HCT116 (cell line): Measurements from ENCODE around the gene CCDC40. TPM values are rescaled to one million over a fixed set of nuclear protein-coding genes. Genes with fewer than 3 reads are reported as not detected.

ENCODE experiments used
- ATAC-seq: fragments of 200-7000 bp; cut with Tn5 transposase; 2 replicates; pipeline ENCODE4 v1.9.1; 2020; ENCODE audit warnings: mild to moderate bottlenecking, moderate library complexity
- BruUV-seq: library from RNA; stranded (reverse); fragments of 400-500 nt; replicated peaks from 2 replicates; lab custom pipeline; 2021; lab: Mats Ljungman, UMichigan
- CTCF ChIA-PET: fragments of 300-600 bp; sonication (Branson Sonifier 250); formaldehyde crosslinking; loops from one replicate; lab custom pipeline; 2021; ENCODE audit warnings: antibody characterized with exemption; lab: Charles Lee
- POLR2A ChIA-PET: fragments of 300-600, 350-600 bp; sonication (Branson Sonifier 250); formaldehyde crosslinking; loops from one replicate; lab custom pipeline; 2021; ENCODE audit warnings: antibody characterized with exemption; lab: Charles Lee
- RAD21 ChIA-PET, 2 experiments: fragments of 300-600 bp; sonication (Branson Sonifier 250); formaldehyde crosslinking; loops; one replicate each; lab custom pipeline; 2023; ENCODE audit warnings: low total read pairs in 2 of 2; ENCODE audit not compliant: uncharacterized antibody in 2 of 2, unreplicated experiment in 2 of 2, low non-redundant PET in 1 of 2; lab: Charles Lee
- DNase-seq: peaks from one replicate; pipeline ENCODE4 v3.0.0-alpha.2; 2010; ENCODE audit warnings: low read depth, low spot score
- H2AFZ ChIP-seq: fragments of 200-600 bp; shearing (Covaris generic), sonication (generic); 2 replicates; pipeline ENCODE4 v1.6.1; 2017; ENCODE audit warnings: low read depth, mixed run types, mixed read lengths, antibody characterized with exemption, low read length; ENCODE audit not compliant: poor library complexity, severe bottlenecking
- H3K27ac ChIP-seq: 2 replicates; pipeline ENCODE4 v1.5.1; 2012; ENCODE audit warnings: low read depth, low read length
- H3K27me3 ChIP-seq: fragments of 200-600 bp; sonication (generic); 2 replicates; pipeline ENCODE4 v1.6.1; 2016; ENCODE audit warnings: mixed run types, low read length, mixed read lengths; ENCODE audit not compliant: insufficient read depth
- H3K36me3 ChIP-seq, 2 experiments: fragments of 200-500 bp in 1 of 2; fragments of 200-600 bp in 1 of 2; sonication (Bioruptor generic) in 1 of 2; sonication (generic) in 1 of 2; 2 replicates each; pipeline versions ENCODE4 v1.5.1 to v1.6.1; 2014 to 2016; ENCODE audit warnings: low read length in 2 of 2, inconsistent platforms in 1 of 2, mixed read lengths in 1 of 2, mixed run types in 1 of 2; ENCODE audit not compliant: insufficient read depth in 2 of 2, control insufficient read depth in 1 of 2
- H3K4me1 ChIP-seq, 2 experiments: fragments of 200-600 bp in 1 of 2; sonication (generic) in 1 of 2; 2 replicates each; pipeline versions ENCODE4 v1.5.1 to v1.6.1; 2012 to 2017; ENCODE audit warnings: low read length in 2 of 2, inconsistent platforms in 1 of 2, mild to moderate bottlenecking in 1 of 2, mixed read lengths in 1 of 2, mixed run types in 1 of 2, moderate library complexity in 1 of 2; ENCODE audit not compliant: insufficient read depth in 2 of 2, control insufficient read depth in 1 of 2
- H3K4me2 ChIP-seq: fragments of 200-600 bp; sonication (generic); 2 replicates; pipeline ENCODE4 v1.6.1; 2017; ENCODE audit warnings: mixed run types, low read length, mixed read lengths
- H3K4me3 ChIP-seq, 2 experiments: fragments of 200-600 bp in 1 of 2; sonication (generic) in 1 of 2; replicated peaks in 1 of 2; 2 replicates each; pipeline ENCODE4 v1.5.1; 2011 to 2016; ENCODE audit warnings: low read length in 2 of 2, control low read depth in 1 of 2, low read depth in 1 of 2, mild to moderate bottlenecking in 1 of 2, mixed read lengths in 1 of 2, mixed run types in 1 of 2
- H3K79me2 ChIP-seq: fragments of 200-600 bp; sonication (generic); 2 replicates; pipeline ENCODE4 v1.6.1; 2017; ENCODE audit warnings: mild to moderate bottlenecking, mixed run types, low read length, moderate library complexity, mixed read lengths; ENCODE audit not compliant: insufficient read depth
- H3K9ac ChIP-seq: fragments of 200-600 bp; sonication (generic); 2 replicates; pipeline ENCODE4 v1.6.1; 2016; ENCODE audit warnings: low read length, mixed read lengths
- H3K9me2 ChIP-seq: fragments of 200-600 bp; sonication (generic), shearing (Covaris generic); 2 replicates; pipeline ENCODE4 v1.6.1; 2017; ENCODE audit warnings: mixed run types, mild to moderate bottlenecking, moderate library complexity; ENCODE audit not compliant: insufficient read depth
- H3K9me3 ChIP-seq, 2 experiments: fragments of 200-500 bp in 1 of 2; fragments of 200-600 bp in 1 of 2; sonication (Bioruptor generic) in 1 of 2; sonication (generic) in 1 of 2; 2 replicates each; pipeline ENCODE4 v1.6.1; 2014 to 2017; ENCODE audit warnings: low read length in 2 of 2, mixed read lengths in 2 of 2, inconsistent platforms in 1 of 2, low read depth in 1 of 2, mild to moderate bottlenecking in 1 of 2, mixed run types in 1 of 2, moderate library complexity in 1 of 2; ENCODE audit not compliant: control insufficient read depth in 1 of 2, insufficient read depth in 1 of 2
- H4K20me1 ChIP-seq: fragments of 200-600 bp; sonication (generic), shearing (Covaris generic); 2 replicates; pipeline ENCODE4 v1.6.1; 2017; ENCODE audit warnings: mixed run types, mild to moderate bottlenecking, moderate library complexity; ENCODE audit not compliant: insufficient read depth
- ATF3 ChIP-seq: IDR thresholded peaks from 2 replicates; pipeline ENCODE4 v1.6.1; 2012
- CBX3 ChIP-seq: IDR thresholded peaks from 2 replicates; pipeline ENCODE4 v1.6.1; 2012; ENCODE audit warnings: low read depth
- CEBPB ChIP-seq: IDR thresholded peaks from 2 replicates; pipeline ENCODE4 v1.6.1; 2012; ENCODE audit warnings: low read depth
- CTCF ChIP-seq, 3 experiments: fragments of 200-600 bp in 1 of 3; sonication (generic) in 1 of 3; IDR thresholded peaks in 2 of 3; conservative IDR thresholded peaks in 1 of 3; 2 replicates each; pipeline ENCODE4 v1.5.1; 2012 to 2017; ENCODE audit warnings: low read depth in 2 of 3, low read length in 2 of 3, antibody characterized with exemption in 1 of 3, borderline replicate concordance in 1 of 3, control low read depth in 1 of 3, mild to moderate bottlenecking in 1 of 3, mixed read lengths in 1 of 3, mixed run types in 1 of 3, moderate library complexity in 1 of 3; ENCODE audit not compliant: insufficient read depth in 1 of 3
- EGR1 ChIP-seq: IDR thresholded peaks from 2 replicates; pipeline ENCODE4 v1.6.1; 2012; ENCODE audit warnings: low read depth
- ELF1 ChIP-seq: IDR thresholded peaks from 2 replicates; pipeline ENCODE4 v1.6.1; 2012; ENCODE audit warnings: low read depth, borderline replicate concordance
- EZH2 ChIP-seq: fragments of 200-600 bp; sonication (generic); IDR thresholded peaks from 2 replicates; pipeline ENCODE4 v1.6.1; 2017; ENCODE audit warnings: antibody characterized with exemption, mixed run types
- EZH2phosphoT487 ChIP-seq: fragments of 200-600 bp; IDR thresholded peaks from 2 replicates; pipeline ENCODE4 v1.6.1; 2018; ENCODE audit warnings: antibody characterized with exemption, borderline replicate concordance
- JUND ChIP-seq: IDR thresholded peaks from 2 replicates; pipeline ENCODE4 v1.6.1; 2012
- POLR2A ChIP-seq: IDR thresholded peaks from 2 replicates; pipeline ENCODE4 v1.7.0; 2011; ENCODE audit warnings: borderline replicate concordance; ENCODE audit not compliant: insufficient read depth, insufficient read length; ENCODE audit errors: extremely low read depth
- POLR2AphosphoS5 ChIP-seq: IDR thresholded peaks from 2 replicates; pipeline ENCODE4 v1.6.1; 2011; ENCODE audit warnings: mild to moderate bottlenecking, low read depth, low read length, moderate library complexity
- RAD21 ChIP-seq: IDR thresholded peaks from 2 replicates; pipeline ENCODE4 v1.6.1; 2012; ENCODE audit warnings: low read depth, mild to moderate bottlenecking
- SP1 ChIP-seq: IDR thresholded peaks from 2 replicates; pipeline ENCODE4 v1.6.1; 2012; ENCODE audit warnings: low read depth
- TCF7L2 ChIP-seq: IDR thresholded peaks from 2 replicates; pipeline ENCODE4 v1.7.0; 2011; ENCODE audit warnings: borderline replicate concordance, inconsistent platforms; ENCODE audit not compliant: insufficient read depth, insufficient read length; ENCODE audit errors: extremely low read depth
- YY1 ChIP-seq: IDR thresholded peaks from 2 replicates; pipeline ENCODE4 v1.6.1; 2011; ENCODE audit warnings: low read length, low read depth, moderate library complexity, mild to moderate bottlenecking; ENCODE audit not compliant: insufficient replicate concordance; ENCODE audit errors: extremely low read depth
- ZFX ChIP-seq: fragments of 450-650 bp; IDR thresholded peaks from 2 replicates; pipeline ENCODE4 v1.6.1; 2017
- ZNF274 ChIP-seq: fragments of 200-500 bp; sonication (Bioruptor generic); IDR thresholded peaks from 2 replicates; pipeline ENCODE4 v1.6.1; 2014; ENCODE audit warnings: mild to moderate bottlenecking, low read depth, low read length, inconsistent platforms
- intact Hi-C: fragments of 100-400 bp; cut with micrococcal nuclease; formaldehyde crosslinking; loops from 2 replicates; pipeline ENCODE4 v1.10.0; 2022
- total RNA-seq: library from RNA; stranded (reverse); gene quantifications from one replicate; pipeline ENCODE4 v1.2.1, GENCODE V29; 2021; ENCODE audit not compliant: unreplicated experiment

The CCDC40 gene
- total RNA-seq, 1 experiment from 2014 or later = 10.3 TPM

- CTCF ChIA-PET = interaction anchor here (4.6 kb wide), 1 partner anchor 15 kb away, joined by 42 read pairs; the partner anchor contains the start of gene GAA
- H3K27me3 ChIP-seq = no peaks in the 10 kb centered on the region
- DNase-seq = no peak
These were observed 49.6 kb downstream of the CCDC40 start for GRCh38 chr17:80086081-80086480.

More at GRCh38 chr17:80086081-80086480, 49.6 kb downstream of the CCDC40 start:
- Histone ChIP-seq H2AFZ (no peak overlapping the region), H3K9me2 (no peaks in the 10 kb centered on the region), H3K79me2 (no peaks in the 10 kb centered on the region)
- ATAC-seq = no peak
- intact Hi-C loops = no loop called here
- TF ChIP-seq CEBPB (no peak), ATF3 (no peak), TCF7L2 (no peak), POLR2A (no peak), ELF1 (no peak), CTCF (IDR thresholded peaks at IDR 0.05 in 2 of 3, conservative IDR thresholded peaks at IDR 0.05 in 1 of 3; ENCODE audit: borderline replicate concordance in 1 of 3, insufficient read depth in 1 of 3, low read depth in 2 of 3, low read length in 2 of 3) (no peak), EGR1 (no peak), CBX3 (no peak), EZH2 (no peak), SP1 (no peak), EZH2phosphoT487 (no peak), YY1 (no peak), RAD21 (no peak), ZFX (no peak), ZNF274 (no peak), JUND (no peak), POLR2AphosphoS5 (no peak)
- TF ChIP-seq, all 23 proteins: peak for 0
- no TSS peak for BruUV-seq
- RAD21 ChIA-PET = no interaction called here
- H3K9ac ChIP-seq = no peak overlapping the region
- POLR2A ChIA-PET = interaction anchor here (0.9 kb wide), 1 partner anchor 15 kb away, joined by 3 read pairs; the partner anchor contains the start of gene GAA
- H4K20me1 ChIP-seq = no peaks in the 10 kb centered on the region
- no peak overlapping the region for H3K4me3 ChIP-seq
- no peak overlapping the region for H3K27ac ChIP-seq
- no peaks in the 10 kb centered on the region for H3K9me3 ChIP-seq
- H3K4me2 ChIP-seq = no peak overlapping the region
- H3K4me1 ChIP-seq = peaks cover 0 to 13% of the 10 kb centered on the region in 2 experiments; a peak in 2 of 4 replicates
- H3K36me3 ChIP-seq = no peaks in the 10 kb centered on the region
